Activated CD8-positive, alpha-beta T cell treated with anti-CD3 and anti-CD28 coated beads for 36 hours (primary cell): ENCODE measurements around the gene KPNA4. TPM values are rescaled to one million over a fixed set of nuclear protein-coding genes. Genes with fewer than 3 reads are reported as not detected.
A peak's percentile ranks its signal among the peaks of the same experiment; 100 is the strongest.

Experiments used
- ATAC-seq: fragments of 200-7000 bp; cut with Tn5 transposase; one replicate; pipeline ENCODE4 v1.10.0; 2021; ENCODE audit warnings: mild to moderate bottlenecking, moderate library complexity
- CTCF ChIA-PET: fragments of 350-600 bp; sonication (Branson Sonifier 250); formaldehyde crosslinking; loops from one replicate; lab custom pipeline; 2021; ENCODE audit warnings: antibody characterized with exemption; lab: Charles Lee
- POLR2A ChIA-PET: fragments of 350-600 bp; sonication (Branson Sonifier 250); formaldehyde crosslinking; loops from one replicate; lab custom pipeline; 2021; ENCODE audit warnings: antibody characterized with exemption; lab: Charles Lee
- DNase-seq: peaks from one replicate; pipeline ENCODE4 v3.0.0-alpha.2; 2020
- H3K27ac Mint-ChIP-seq: one replicate; pipeline ENCODE4 v1.8.0; 2021; ENCODE audit warnings: mild to moderate bottlenecking, mixed read lengths
- H3K27me3 Mint-ChIP-seq: one replicate; pipeline ENCODE4 v1.8.0; 2021; ENCODE audit warnings: mixed read lengths
- H3K36me3 Mint-ChIP-seq: one replicate; pipeline ENCODE4 v1.8.0; 2021; ENCODE audit warnings: low read depth, mixed read lengths
- H3K4me1 Mint-ChIP-seq: one replicate; pipeline ENCODE4 v1.8.0; 2021; ENCODE audit warnings: low read depth, mixed read lengths
- H3K4me3 Mint-ChIP-seq: one replicate; pipeline ENCODE4 v1.8.0; 2021; ENCODE audit warnings: mild to moderate bottlenecking, moderate library complexity, mixed read lengths
- H3K9me3 Mint-ChIP-seq: one replicate; pipeline ENCODE4 v1.8.0; 2021; ENCODE audit warnings: mixed read lengths
- CTCF ChIP-seq: fragments of 200-600 bp; IDR thresholded peaks from one replicate; pipeline ENCODE4 v1.8.0; 2022; ENCODE audit warnings: antibody characterized with exemption, mild to moderate bottlenecking
- intact Hi-C: fragments of 100-400 bp; cut with micrococcal nuclease; formaldehyde crosslinking; loops from one replicate; pipeline ENCODE4 v1.10.0; 2022
- total RNA-seq, 2 experiments: library from RNA; stranded (reverse); gene quantifications; one replicate each; pipeline ENCODE4 v1.2.3, GENCODE V29; 2021

The KPNA4 gene
- total RNA-seq, 2 experiments from 2014 or later, result 50.6 to 51.0 TPM

- CTCF ChIA-PET, result no interaction called here
- TF ChIP-seq CTCF, result no peak
- intact Hi-C loops, result loop anchor here (10.0 kb wide), 1 partner anchor 455 kb away; no protein-coding TSS in a partner anchor
- H3K4me1 Mint-ChIP-seq, result peaks cover 3% of the 10 kb centered on the region
- peaks cover 1% of the 10 kb centered on the region for H3K27me3 Mint-ChIP-seq
- ATAC-seq, result no peak
- H3K27ac Mint-ChIP-seq, result no peak overlapping the region
- no peaks in the 10 kb centered on the region for H3K9me3 Mint-ChIP-seq
- POLR2A ChIA-PET, result no interaction called here
- H3K36me3 Mint-ChIP-seq, result no peaks in the 10 kb centered on the region
- DNase-seq, result no peak
- H3K4me3 Mint-ChIP-seq, result no peak overlapping the region
Observed at GRCh38 chr3:160490166-160490565, 75.2 kb downstream of the KPNA4 start.

GRCh38 chr3:160486459-160486869 is 78.9 kb downstream of the KPNA4 start:
- DNase-seq (peak; percentile 26), ATAC-seq (no peak)
- CTCF ChIA-PET, result interaction anchor here (1.0 to 1.6 kb wide), 6 partner anchors 9 to 601 kb away, joined by 3 to 5 read pairs (median 4); no protein-coding TSS in a partner anchor
- Mint-ChIP-seq H3K27me3 (peaks cover 1% of the 10 kb centered on the region), H3K9me3 (no peaks in the 10 kb centered on the region), H3K4me3 (no peak overlapping the region), H3K27ac (no peak overlapping the region), H3K4me1 (peaks cover 3% of the 10 kb centered on the region), H3K36me3 (no peaks in the 10 kb centered on the region)
- intact Hi-C loops, result loop anchor here (5.0 to 10.0 kb wide), 3 partner anchors 39 to 602 kb away; partner anchors contain the start of gene TRIM59
- POLR2A ChIA-PET, result no interaction called here
- peak; percentile 66 for TF ChIP-seq CTCF

- no peaks in the 10 kb centered on the region for H3K9me3 Mint-ChIP-seq
- CTCF ChIA-PET, result no interaction called here
- no peak overlapping the region for H3K27ac Mint-ChIP-seq
- H3K4me3 Mint-ChIP-seq, result no peak overlapping the region
- intact Hi-C loops, result loop anchor here (10.0 kb wide), 2 partner anchors 318 to 598 kb away; no protein-coding TSS in a partner anchor
- DNase-seq (no peak), ATAC-seq (no peak)
- no peaks in the 10 kb centered on the region for H3K36me3 Mint-ChIP-seq
- no peak for TF ChIP-seq CTCF
- peaks cover 3% of the 10 kb centered on the region for H3K4me1 Mint-ChIP-seq
- H3K27me3 Mint-ChIP-seq, result peaks cover 1% of the 10 kb centered on the region
- POLR2A ChIA-PET, result interaction anchor here (1.2 kb wide), 2 partner anchors 33 to 75 kb away, joined by 3 to 6 read pairs; partner anchors contain the start of gene TRIM59
Observed at GRCh38 chr3:160482796-160483195, 82.6 kb downstream of the KPNA4 start.

- Mint-ChIP-seq H3K36me3 (no peaks in the 10 kb centered on the region), H3K4me3 (no peak overlapping the region), H3K9me3 (no peaks in the 10 kb centered on the region), H3K4me1 (peaks cover 3% of the 10 kb centered on the region), H3K27me3 (peaks cover 3% of the 10 kb centered on the region), H3K27ac (no peak overlapping the region)
- no peak for TF ChIP-seq CTCF
- POLR2A ChIA-PET, result interaction anchor here (0.6 to 1.2 kb wide), 3 partner anchors 32 to 163 kb away, joined by 3 to 6 read pairs (median 3); partner anchors contain the start of gene TRIM59
- intact Hi-C loops, result loop anchor here (10.0 kb wide), 2 partner anchors 317 to 597 kb away; no protein-coding TSS in a partner anchor
- ATAC-seq (no peak), DNase-seq (no peak)
- CTCF ChIA-PET, result interaction anchor here (0.9 kb wide), 2 partner anchors 9 to 30 kb away, joined by 3 read pairs; no protein-coding TSS in a partner anchor
Observed at GRCh38 chr3:160481856-160482255, 83.5 kb downstream of the KPNA4 start.

- Mint-ChIP-seq H3K36me3 (no peaks in the 10 kb centered on the region), H3K4me1 (peaks cover 2% of the 10 kb centered on the region), H3K9me3 (no peaks in the 10 kb centered on the region), H3K4me3 (no peak overlapping the region), H3K27ac (no peak overlapping the region), H3K27me3 (peaks cover 6% of the 10 kb centered on the region)
- no peak for ATAC-seq
- DNase-seq, result no peak
- ChIA-PET CTCF (no interaction called here), POLR2A (interaction anchor here (0.6 kb wide), 1 partner anchor 164 kb away, joined by 3 read pairs; no protein-coding TSS in a partner anchor)
- intact Hi-C loops, result loop anchor here (10.0 kb wide), 2 partner anchors 316 to 596 kb away; no protein-coding TSS in a partner anchor
- TF ChIP-seq CTCF, result no peak
Observed at GRCh38 chr3:160480931-160481330, 84.4 kb downstream of the KPNA4 start.
